Astrocyte of the hippocampus (primary cell): ENCODE measurements around the gene TEX50.
A peak's percentile ranks its signal among the peaks of the same experiment; 100 is the strongest.
"Not testable (repeated sequence)": the region's sequence is repeated elsewhere in the genome, so short reads cannot be mapped to it uniquely, and the experiment has no call there.

Experiments used
- DNase-seq: peaks from one replicate; pipeline ENCODE4 v3.0.0; 2011; ENCODE audit warnings: low read depth, low spot score

Gene TEX50

GRCh38 chr1:173635116-173635515 is at the start of gene TEX50:
TSS of gene TEX50 (plus strand) at chr1:173635338. CDS start at chr1:173635522, 184 bp downstream.
- no peak for DNase-seq

GRCh38 chr1:173590557-173590956 is 44.6 kb upstream of the TEX50 start:
- DNase-seq: no peak

- not testable (repeated sequence) for DNase-seq
Observed at GRCh38 chr1:173591138-173591537, 44.0 kb upstream of the TEX50 start.

- DNase-seq: no peak
Observed at GRCh38 chr1:173596097-173596825, 38.9 kb upstream of the TEX50 start.

- DNase-seq: no peak
Observed at GRCh38 chr1:173601588-173601987, 33.5 kb upstream of the TEX50 start.

GRCh38 chr1:173603056-173603591 is 32.0 kb upstream of the TEX50 start, which contains the start of gene SLC9C2:
TSS of gene SLC9C2 (minus strand) at chr1:173603072. CDS start at chr1:173601776, 1,296 bp downstream.
- DNase-seq: no peak

- DNase-seq: no peak
Observed at GRCh38 chr1:173608503-173609216, 26.5 kb upstream of the TEX50 start.

GRCh38 chr1:173613086-173613485 is 22.1 kb upstream of the TEX50 start:
- DNase-seq: not testable (repeated sequence)

- DNase-seq: no peak
Observed at GRCh38 chr1:173616859-173617258, 18.3 kb upstream of the TEX50 start.

- no peak for DNase-seq
Observed at GRCh38 chr1:173627269-173627668, 7.9 kb upstream of the TEX50 start.

GRCh38 chr1:173628888-173629287 is 6.2 kb upstream of the TEX50 start:
- no peak for DNase-seq

- DNase-seq: peak; percentile 3
Observed at GRCh38 chr1:173637236-173638042, 2.3 kb downstream of the TEX50 start.

- no peak for DNase-seq
Observed at GRCh38 chr1:173638043-173639021, 3.2 kb downstream of the TEX50 start.

GRCh38 chr1:173639102-173639501 is 4.0 kb downstream of the TEX50 start:
- no peak for DNase-seq

- DNase-seq: not testable (repeated sequence)
Observed at GRCh38 chr1:173642450-173643139, 7.5 kb downstream of the TEX50 start.

- DNase-seq: no peak
Observed at GRCh38 chr1:173646656-173647055, 11.5 kb downstream of the TEX50 start.

GRCh38 chr1:173648880-173649605 is 13.9 kb downstream of the TEX50 start:
- no peak for DNase-seq

GRCh38 chr1:173660306-173660705 is 25.2 kb downstream of the TEX50 start:
- no peak for DNase-seq

- DNase-seq: no peak
Observed at GRCh38 chr1:173661271-173661670, 26.1 kb downstream of the TEX50 start.
